GM12874 (cell line): ENCODE measurements around the gene RPH3AL.

Experiments
- TF ChIP-seq, protein P1 (sequence below): IDR thresholded peaks from 2 replicates; pipeline ENCODE4 v1.5.1; 2011; ENCODE audit warnings: low read depth, mild to moderate bottlenecking, control low read depth, low read length, moderate library complexity; ENCODE audit not compliant: insufficient read depth

The RPH3AL gene

DNA sequence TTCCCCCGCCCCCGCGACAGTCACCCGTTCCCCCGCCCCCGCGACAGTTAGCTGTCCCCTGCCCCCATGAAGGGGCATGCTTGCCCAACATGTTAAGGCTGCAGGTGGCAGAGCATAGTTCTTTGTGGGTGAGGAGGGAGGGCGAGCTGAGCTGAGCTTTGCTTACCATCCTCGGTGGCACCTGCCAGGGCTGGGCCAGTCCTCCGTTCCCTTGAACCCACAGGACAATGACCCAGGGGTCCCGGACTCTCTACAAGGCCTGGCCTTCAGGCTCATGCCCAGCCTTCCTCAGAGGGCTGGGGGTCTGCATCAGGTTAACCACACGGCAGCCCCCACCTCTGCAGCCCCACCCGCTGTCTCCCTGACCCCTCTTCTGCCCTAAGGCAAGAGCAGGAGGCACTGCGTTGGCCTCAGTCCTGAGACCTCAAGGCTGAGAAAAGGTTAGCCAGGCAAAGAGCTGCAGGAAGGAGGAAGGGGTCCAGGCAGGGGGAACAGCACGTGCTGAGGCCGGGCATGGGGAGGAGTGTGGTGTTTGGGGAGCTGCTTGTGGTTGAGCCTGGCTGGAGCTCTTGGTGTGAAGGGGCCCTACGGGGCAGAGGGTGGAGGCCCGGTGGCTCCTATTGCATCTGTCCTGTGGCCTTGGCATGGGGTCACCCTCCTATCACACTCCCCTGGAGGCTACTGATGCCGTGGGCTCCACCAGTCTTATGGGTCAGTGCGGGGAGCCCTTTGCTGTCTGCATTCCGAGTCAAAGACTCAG is 159.8 kb downstream of the RPH3AL start:
- TF ChIP-seq, protein P1, sequence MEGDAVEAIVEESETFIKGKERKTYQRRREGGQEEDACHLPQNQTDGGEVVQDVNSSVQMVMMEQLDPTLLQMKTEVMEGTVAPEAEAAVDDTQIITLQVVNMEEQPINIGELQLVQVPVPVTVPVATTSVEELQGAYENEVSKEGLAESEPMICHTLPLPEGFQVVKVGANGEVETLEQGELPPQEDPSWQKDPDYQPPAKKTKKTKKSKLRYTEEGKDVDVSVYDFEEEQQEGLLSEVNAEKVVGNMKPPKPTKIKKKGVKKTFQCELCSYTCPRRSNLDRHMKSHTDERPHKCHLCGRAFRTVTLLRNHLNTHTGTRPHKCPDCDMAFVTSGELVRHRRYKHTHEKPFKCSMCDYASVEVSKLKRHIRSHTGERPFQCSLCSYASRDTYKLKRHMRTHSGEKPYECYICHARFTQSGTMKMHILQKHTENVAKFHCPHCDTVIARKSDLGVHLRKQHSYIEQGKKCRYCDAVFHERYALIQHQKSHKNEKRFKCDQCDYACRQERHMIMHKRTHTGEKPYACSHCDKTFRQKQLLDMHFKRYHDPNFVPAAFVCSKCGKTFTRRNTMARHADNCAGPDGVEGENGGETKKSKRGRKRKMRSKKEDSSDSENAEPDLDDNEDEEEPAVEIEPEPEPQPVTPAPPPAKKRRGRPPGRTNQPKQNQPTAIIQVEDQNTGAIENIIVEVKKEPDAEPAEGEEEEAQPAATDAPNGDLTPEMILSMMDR = no peak

DNA sequence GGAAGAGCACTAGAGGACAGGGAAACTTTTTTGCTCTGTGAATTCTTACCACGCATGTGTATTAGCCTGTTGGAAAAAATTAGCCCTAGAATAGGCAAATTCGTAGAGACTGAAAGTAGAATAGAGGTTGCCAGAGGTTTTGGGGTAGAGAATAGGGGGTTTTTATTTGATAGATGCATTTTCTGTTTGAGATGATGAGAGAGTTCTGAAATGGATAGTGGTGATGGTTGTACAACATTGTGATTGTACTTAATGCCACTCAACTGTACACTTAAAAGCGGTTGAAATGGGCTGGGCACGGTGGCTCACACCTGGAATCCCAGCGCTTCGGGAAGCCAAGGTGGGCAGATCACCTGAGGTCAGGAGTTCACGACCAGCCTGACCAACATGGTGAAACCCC is 163.2 kb downstream of the RPH3AL start:
- TF ChIP-seq, protein P1 = no peak

DNA sequence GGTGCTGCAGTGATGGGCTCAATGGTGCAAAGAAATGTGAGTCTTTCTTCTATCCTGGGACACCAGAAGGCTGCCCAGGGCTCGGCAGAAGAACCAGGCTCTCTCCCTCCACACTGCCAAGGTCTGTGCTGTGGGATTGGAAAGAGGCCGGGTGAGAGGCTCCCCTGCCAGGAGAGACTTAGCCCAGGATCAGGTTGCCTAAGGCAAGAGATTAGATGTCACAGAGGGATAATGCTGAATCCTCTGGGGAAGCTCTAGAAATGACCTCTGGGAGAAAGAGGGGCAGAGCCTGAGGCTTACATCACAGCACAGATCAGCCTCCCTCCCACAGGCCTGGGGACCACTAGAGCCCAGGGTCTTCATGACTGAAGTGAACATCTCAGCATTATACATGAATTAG is 165.5 kb downstream of the RPH3AL start:
- TF ChIP-seq, protein P1 = no peak

DNA sequence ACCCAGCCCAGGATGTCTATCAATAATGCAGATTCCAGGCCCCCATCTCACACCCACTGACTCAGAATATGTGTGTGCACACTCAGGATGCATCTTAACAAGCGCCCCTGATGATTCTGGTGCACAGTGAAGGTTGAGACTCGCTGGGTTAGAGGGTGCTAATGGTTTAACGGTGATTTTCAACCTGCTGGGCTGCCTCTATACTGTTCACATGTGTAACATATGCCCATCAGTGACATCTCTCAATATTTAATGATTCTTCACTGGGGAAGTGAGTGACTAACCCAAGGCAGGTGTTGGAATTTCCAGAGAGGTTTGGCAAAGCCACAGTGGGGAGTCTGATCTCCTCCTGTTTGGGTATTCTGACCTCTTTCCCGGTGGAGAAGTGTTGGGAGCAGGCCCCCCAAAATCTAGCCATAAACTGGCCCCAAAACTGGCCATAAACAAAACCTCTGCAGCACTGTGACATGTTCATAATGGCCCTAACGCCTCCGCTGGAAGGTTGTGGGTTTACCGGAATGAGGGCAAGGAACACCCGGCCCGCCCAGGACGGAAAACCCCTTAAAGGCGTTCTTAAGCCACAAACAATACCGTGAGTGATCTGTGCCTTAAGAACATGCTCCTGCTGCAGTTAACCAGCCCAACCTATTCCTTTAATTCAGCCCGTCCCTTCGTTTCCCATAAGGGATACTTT is 167.0 kb downstream of the RPH3AL start:
- TF ChIP-seq, protein P1 = no peak

DNA sequence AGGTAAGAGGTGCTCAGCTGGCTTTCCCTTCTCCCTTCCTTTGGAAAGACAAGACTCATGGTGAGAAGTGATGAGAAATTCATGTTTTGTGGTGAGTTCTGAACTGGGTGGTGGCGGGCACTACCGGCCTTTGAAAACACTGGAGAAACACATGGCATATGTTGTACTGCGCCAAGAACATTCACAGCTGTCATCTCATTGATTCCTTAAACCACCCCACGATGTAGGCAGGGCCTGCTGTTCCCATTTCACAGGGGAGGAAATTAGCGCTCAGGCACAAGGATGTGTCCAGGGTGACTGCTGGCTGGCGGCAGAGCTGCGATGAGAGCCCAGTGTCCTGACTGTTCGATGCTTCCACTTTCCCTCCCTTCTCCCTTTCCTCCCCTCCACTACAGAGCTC is 169.6 kb downstream of the RPH3AL start:
- TF ChIP-seq, protein P1 = no peak

DNA sequence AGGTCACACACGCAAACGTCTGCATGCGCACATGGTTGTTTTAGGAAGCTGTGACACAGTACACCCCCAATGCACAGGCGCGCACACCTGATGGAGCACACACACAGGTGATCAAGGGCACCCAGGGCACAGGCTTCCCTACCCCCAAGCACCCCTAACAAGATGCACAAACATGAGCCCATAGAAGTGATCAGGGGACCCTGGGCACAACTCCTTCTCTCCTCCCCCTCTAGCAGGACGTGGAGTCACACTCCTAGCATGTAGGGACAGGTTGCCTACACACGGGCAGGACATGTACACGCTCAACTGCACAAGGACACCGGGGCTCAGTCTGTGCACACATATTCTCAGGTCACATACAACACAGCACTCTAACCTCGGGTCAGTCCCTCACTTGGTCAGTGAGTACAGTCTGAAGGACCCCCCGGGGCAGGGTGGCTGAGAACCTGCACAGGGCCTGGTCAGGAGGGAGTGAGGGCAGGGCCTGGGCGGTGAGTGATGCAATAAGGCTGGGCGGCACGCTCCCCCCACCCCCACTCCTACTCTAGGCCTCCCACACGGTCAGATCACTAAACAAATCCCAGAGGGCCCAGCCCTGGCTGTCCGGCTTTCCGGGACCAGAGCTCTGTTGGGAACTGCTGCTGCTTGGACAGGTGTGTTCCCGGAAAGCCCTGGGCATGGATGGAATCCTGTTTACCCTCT is 170.4 kb downstream of the RPH3AL start:
- TF ChIP-seq, protein P1 = no peak

DNA sequence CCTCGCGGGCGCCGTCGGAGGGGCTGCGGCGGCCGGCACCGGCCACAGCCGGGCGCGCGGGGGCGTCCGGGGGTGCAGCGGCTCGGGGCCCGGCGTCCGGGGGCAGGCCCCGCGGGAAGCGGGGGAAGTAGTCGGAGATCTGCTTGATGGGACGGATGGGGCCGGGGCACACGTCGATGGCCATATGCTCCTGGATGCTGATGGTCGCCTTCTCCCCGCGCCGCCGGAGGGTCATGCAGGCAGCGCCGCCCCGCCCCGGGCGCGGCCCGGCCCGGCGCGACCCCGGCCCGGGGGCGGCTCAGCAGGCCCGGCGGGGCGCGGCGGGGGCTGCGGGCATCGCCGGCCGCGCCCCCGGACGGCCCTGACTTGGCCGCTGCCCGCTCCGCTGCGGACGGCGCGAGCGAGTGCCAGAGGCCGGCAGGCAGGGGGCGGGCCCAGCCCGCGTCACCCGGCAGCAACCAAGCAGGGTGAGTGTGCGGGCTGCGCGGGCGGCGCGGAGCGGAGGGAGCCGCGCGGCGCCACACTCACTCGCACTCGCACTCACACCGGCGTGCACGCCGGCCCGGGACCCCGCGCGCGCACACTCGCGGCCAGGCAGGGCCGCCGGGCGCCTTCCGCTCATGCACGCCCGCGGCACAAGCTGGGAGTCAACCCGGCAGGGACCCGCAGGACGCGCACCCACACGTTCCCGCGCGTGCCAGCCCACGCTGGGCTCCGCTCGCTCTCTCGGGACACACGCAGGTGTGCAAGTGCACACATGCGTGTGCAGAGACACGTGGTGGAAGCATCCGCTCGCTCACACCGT is 171.2 kb downstream of the RPH3AL start, which contains the start of gene DOC2B:
Gene DOC2B (minus strand): TSS at position 406 of the 805 bp plus-strand sequence. CDS start 171 bp downstream, at position 235.
- TF ChIP-seq, protein P1 = no peak
